Measurements from ENCODE around the gene TSSC4. TPM values are rescaled to one million over a fixed set of nuclear protein-coding genes. Genes with fewer than 3 reads are reported as not detected.

Gene TSSC4
- total RNA-seq (2022; extraction: Qiagen RNA extraction; ENCODE audit: low read depth) = 43.6 to 72.9 TPM (median 66.2 TPM) in 5 replicates

GRCh38 chr11:2400069-2400761 is at the start of gene TSSC4:
Gene TSSC4 (plus strand): TSS chr11:2400750. CDS start chr11:2402634, 1,884 bp downstream.

GRCh38 chr11:2376751-2377451 is 23.6 kb upstream of the TSSC4 start, which contains the start of gene CD81:
Gene CD81 (plus strand): TSS chr11:2377310. CDS start chr11:2377550, 240 bp downstream.

GRCh38 chr11:2443881-2444820 is 43.6 kb downstream of the TSSC4 start, which contains the start of gene TRPM5:
Gene TRPM5 (minus strand): TSS chr11:2444514. CDS start chr11:2423036, 21,478 bp downstream.

DNA sequence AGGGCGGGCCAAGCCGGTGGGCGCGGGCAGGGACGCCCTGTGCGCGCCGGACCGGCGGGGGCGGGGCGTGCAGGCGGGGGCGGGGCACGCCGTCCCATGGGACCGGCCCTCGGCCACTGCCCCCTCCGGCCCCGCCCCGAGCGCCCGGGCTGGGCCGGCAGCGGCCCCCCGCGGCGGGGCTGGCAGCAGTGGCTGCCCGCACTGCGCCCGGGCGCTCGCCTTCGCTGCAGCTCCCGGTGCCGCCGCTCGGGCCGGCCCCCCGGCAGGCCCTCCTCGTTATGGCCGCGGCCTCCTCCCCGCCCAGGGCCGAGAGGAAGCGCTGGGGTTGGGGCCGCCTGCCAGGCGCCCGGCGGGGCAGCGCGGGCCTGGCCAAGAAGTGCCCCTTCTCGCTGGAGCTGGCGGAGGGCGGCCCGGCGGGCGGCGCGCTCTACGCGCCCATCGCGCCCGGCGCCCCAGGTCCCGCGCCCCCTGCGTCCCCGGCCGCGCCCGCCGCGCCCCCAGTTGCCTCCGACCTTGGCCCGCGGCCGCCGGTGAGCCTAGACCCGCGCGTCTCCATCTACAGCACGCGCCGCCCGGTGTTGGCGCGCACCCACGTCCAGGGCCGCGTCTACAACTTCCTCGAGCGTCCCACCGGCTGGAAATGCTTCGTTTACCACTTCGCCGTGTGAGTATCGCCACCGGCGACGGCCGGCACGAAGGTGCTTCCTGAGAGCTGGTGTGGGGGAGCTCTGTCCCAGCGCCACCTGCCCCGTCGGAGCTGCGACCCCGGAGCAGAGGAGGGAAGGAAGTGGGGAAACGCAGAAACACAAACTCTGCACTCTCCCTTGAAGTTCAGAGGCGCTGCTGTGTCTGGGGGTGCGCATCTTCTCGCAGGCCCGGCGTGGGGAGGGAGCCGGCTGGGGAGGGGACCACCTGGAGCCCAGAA is 44.5 kb downstream of the TSSC4 start, which contains the start of gene KCNQ1:
Gene KCNQ1 (plus strand): TSS at position 188 of the 925 bp plus-strand sequence. CDS start 91 bp downstream, at position 279.

Other genes starting within 250 kb of the TSSC4 start
- gene INS, start 239.5 kb upstream of the TSSC4 start, total RNA-seq (2022; extraction: Qiagen RNA extraction; ENCODE audit: low read depth) = not detected in 5 replicates
- gene TH, start 228.9 kb upstream of the TSSC4 start, total RNA-seq (2022; extraction: Qiagen RNA extraction; ENCODE audit: low read depth) = 0.13 TPM in 1 of 5 replicates, not detected in the others
- 0.08 to 0.09 TPM in 2 of 5 replicates, not detected in the others for gene ASCL2, start 130.2 kb upstream of the TSSC4 start, total RNA-seq (2022; extraction: Qiagen RNA extraction; ENCODE audit: low read depth)
- not detected in 5 replicates for gene C11orf21, start 98.8 kb upstream of the TSSC4 start, total RNA-seq (2022; extraction: Qiagen RNA extraction; ENCODE audit: low read depth)
- gene TSPAN32, start 98.7 kb upstream of the TSSC4 start, total RNA-seq (2022; extraction: Qiagen RNA extraction; ENCODE audit: low read depth) = not detected in 5 replicates
- gene CD81, start 23.4 kb upstream of the TSSC4 start, total RNA-seq (2022; extraction: Qiagen RNA extraction; ENCODE audit: low read depth) = 280 to 415 TPM (median 398 TPM) in 5 replicates
- not detected in 5 replicates for gene TRPM5, start 43.8 kb downstream of the TSSC4 start, total RNA-seq (2022; extraction: Qiagen RNA extraction; ENCODE audit: low read depth)
- 0.19 to 0.54 TPM (median 0.40 TPM) in 5 replicates for gene KCNQ1, start 44.3 kb downstream of the TSSC4 start, total RNA-seq (2022; extraction: Qiagen RNA extraction; ENCODE audit: low read depth)

All from A549 treated with RU486 at 1 μM for 4 hours (cell line).